SK-N-SH treated with all-trans-retinoic acid at 6 μM for 48 hours (cell line): ENCODE data around the gene SSC4D.
A peak's percentile ranks its signal among the peaks of the same experiment; 100 is the strongest.

Experiments
- ATAC-seq: fragments of 200-7000 bp; cut with Tn5 transposase; 3 replicates; pipeline ENCODE4 v1.9.1; 2020; ENCODE audit warnings: mild to moderate bottlenecking, moderate library complexity
- ARNTL ChIP-seq: fragments of 450-650 bp; formaldehyde crosslinking; IDR thresholded peaks from 2 replicates; pipeline ENCODE4 v1.5.0; 2020; ENCODE audit warnings: low read depth, mild to moderate bottlenecking, moderate library complexity, borderline replicate concordance
- BACH2 ChIP-seq: fragments of 250-450 bp; sonication (Bioruptor Pico); IDR thresholded peaks from 2 replicates; pipeline ENCODE4 v1.9.0; 2021; ENCODE audit warnings: mild to moderate bottlenecking, borderline replicate concordance
- CREB5 ChIP-seq: fragments of 250-450 bp; sonication (Bioruptor Pico); IDR thresholded peaks from 2 replicates; pipeline ENCODE4 v1.5.1; 2020; ENCODE audit warnings: low read depth, mild to moderate bottlenecking, moderate library complexity
- CSDC2 ChIP-seq: fragments of 250-450 bp; sonication (Bioruptor Pico); IDR thresholded peaks from 2 replicates; pipeline ENCODE4 v1.5.0; 2020; ENCODE audit warnings: mild to moderate bottlenecking, moderate library complexity
- CSRNP3 ChIP-seq: fragments of 250-450 bp; sonication (Bioruptor Pico); IDR thresholded peaks from 2 replicates; pipeline ENCODE4 v1.5.1; 2021; ENCODE audit warnings: mild to moderate bottlenecking, moderate library complexity
- ESRRG ChIP-seq: fragments of 250-450 bp; sonication (Bioruptor Pico); IDR thresholded peaks from 2 replicates; pipeline ENCODE4 v1.6.1; 2021; ENCODE audit warnings: mild to moderate bottlenecking
- GLIS3 ChIP-seq: fragments of 250-450 bp; sonication (Bioruptor Pico); IDR thresholded peaks from 2 replicates; pipeline ENCODE4 v1.5.0; 2020; ENCODE audit warnings: mild to moderate bottlenecking, moderate library complexity
- ISL1 ChIP-seq: fragments of 250-450 bp; sonication (Bioruptor Pico); IDR thresholded peaks from 2 replicates; pipeline ENCODE4 v2.1.2; 2022; ENCODE audit warnings: mild to moderate bottlenecking, moderate library complexity
- OSR1 ChIP-seq: fragments of 250-450 bp; sonication (Bioruptor Pico); IDR thresholded peaks from 2 replicates; pipeline ENCODE4 v1.8.0; 2022; ENCODE audit warnings: moderate library complexity, mild to moderate bottlenecking, inconsistent platforms
- PATZ1 ChIP-seq: fragments of 250-450 bp; sonication (Bioruptor Pico); IDR thresholded peaks from 2 replicates; pipeline ENCODE4 v1.8.0; 2020; ENCODE audit warnings: mild to moderate bottlenecking, moderate library complexity, borderline replicate concordance
- POU6F1 ChIP-seq: fragments of 250-450 bp; sonication (Bioruptor Pico); IDR thresholded peaks from 2 replicates; pipeline ENCODE4 v1.8.0; 2021; ENCODE audit warnings: low read depth, mild to moderate bottlenecking, moderate library complexity, borderline replicate concordance
- PPARA ChIP-seq: fragments of 250-450 bp; sonication (Bioruptor Pico); IDR thresholded peaks from 2 replicates; pipeline ENCODE4 v1.5.0; 2020; ENCODE audit warnings: mild to moderate bottlenecking, borderline replicate concordance
- RARB ChIP-seq: fragments of 250-450 bp; sonication (Bioruptor Pico); IDR thresholded peaks from 2 replicates; pipeline ENCODE4 v1.8.0; 2021; ENCODE audit warnings: mild to moderate bottlenecking, moderate library complexity
- SNAI2 ChIP-seq: fragments of 250-450 bp; sonication (Bioruptor Pico); IDR thresholded peaks from 2 replicates; pipeline ENCODE4 v1.5.0; 2020; ENCODE audit warnings: mild to moderate bottlenecking, moderate library complexity
- TCF4 ChIP-seq: fragments of 250-450 bp; sonication (Bioruptor Pico); IDR thresholded peaks from 2 replicates; pipeline ENCODE4 v1.8.0; 2021; ENCODE audit warnings: mild to moderate bottlenecking, moderate library complexity, borderline replicate concordance
- TSHZ2 ChIP-seq: fragments of 250-450 bp; sonication (Bioruptor Pico); IDR thresholded peaks from 2 replicates; pipeline ENCODE4 v1.5.0; 2020; ENCODE audit warnings: mild to moderate bottlenecking, moderate library complexity
- ZC3H10 ChIP-seq: fragments of 250-450 bp; sonication (Bioruptor Pico); IDR thresholded peaks from 2 replicates; pipeline ENCODE4 v1.5.1; 2021; ENCODE audit warnings: mild to moderate bottlenecking, moderate library complexity
- ZFP3 ChIP-seq: fragments of 250-450 bp; sonication (Bioruptor Pico); IDR thresholded peaks from 2 replicates; pipeline ENCODE4 v1.5.0; 2020; ENCODE audit warnings: mild to moderate bottlenecking, moderate library complexity
- ZFP30 ChIP-seq: fragments of 450-650 bp; formaldehyde crosslinking; IDR thresholded peaks from 2 replicates; pipeline ENCODE4 v1.5.0; 2022; ENCODE audit warnings: mild to moderate bottlenecking, moderate library complexity
- ZNF565 ChIP-seq: fragments of 450-650 bp; formaldehyde crosslinking; conservative IDR thresholded peaks from 2 replicates; pipeline ENCODE4 v1.5.0; 2020; ENCODE audit warnings: low read depth, mild to moderate bottlenecking, moderate library complexity
- ZNF70 ChIP-seq: fragments of 450-650 bp; formaldehyde crosslinking; IDR thresholded peaks from 2 replicates; pipeline ENCODE4 v1.5.0; 2020; ENCODE audit warnings: mild to moderate bottlenecking, moderate library complexity
- ZNF8 ChIP-seq: fragments of 450-650 bp; formaldehyde crosslinking; IDR thresholded peaks from 2 replicates; pipeline ENCODE4 v1.5.0; 2020; ENCODE audit warnings: mild to moderate bottlenecking, moderate library complexity

The SSC4D gene

GRCh38 chr7:76358011-76358480 is 51.5 kb downstream of the SSC4D start:
- TF ChIP-seq ISL1 (CRISPR knock-in tag) = no peak
- TF ChIP-seq CSDC2 (CRISPR knock-in tag) = no peak
- no peak for TF ChIP-seq ZFP3 (CRISPR knock-in tag)
- TF ChIP-seq GLIS3 (CRISPR knock-in tag) = no peak
- no peak for TF ChIP-seq ESRRG
- no peak for TF ChIP-seq ARNTL (CRISPR knock-in tag)
- no peak for TF ChIP-seq ZC3H10 (CRISPR knock-in tag)
- no peak for TF ChIP-seq OSR1 (CRISPR knock-in tag)
- no peak for TF ChIP-seq CREB5 (CRISPR knock-in tag)
- TF ChIP-seq, all 23 proteins: peak for 0
- ATAC-seq = peak; percentile 36

GRCh38 chr7:76357475-76358010 is 52.0 kb downstream of the SSC4D start:
- no peak for TF ChIP-seq PATZ1 (CRISPR knock-in tag)
- no peak for TF ChIP-seq ESRRG
- TF ChIP-seq RARB (CRISPR knock-in tag) = no peak
- no peak for TF ChIP-seq GLIS3 (CRISPR knock-in tag)
- no peak for TF ChIP-seq BACH2 (CRISPR knock-in tag)
- TF ChIP-seq TCF4 = no peak
- TF ChIP-seq PPARA (CRISPR knock-in tag) = no peak
- no peak for TF ChIP-seq ISL1 (CRISPR knock-in tag)
- TF ChIP-seq CSRNP3 = no peak
- no peak for TF ChIP-seq SNAI2 (CRISPR knock-in tag)
- TF ChIP-seq ZNF70 (CRISPR knock-in tag) = no peak
- no peak for TF ChIP-seq ZNF8
- no peak for TF ChIP-seq ZNF565 (CRISPR knock-in tag)
- TF ChIP-seq ZFP30 = no peak
- no peak for TF ChIP-seq ZFP3 (CRISPR knock-in tag)
- no peak for TF ChIP-seq ZC3H10 (CRISPR knock-in tag)
- no peak for TF ChIP-seq POU6F1 (CRISPR knock-in tag)
- no peak for TF ChIP-seq CSDC2 (CRISPR knock-in tag)
- no peak for TF ChIP-seq TSHZ2
- TF ChIP-seq OSR1 (CRISPR knock-in tag) = no peak
- no peak for ATAC-seq

GRCh38 chr7:76356823-76357222 is 52.7 kb downstream of the SSC4D start:
- no peak for ATAC-seq
- TF ChIP-seq ZNF70 (CRISPR knock-in tag) (no peak), PPARA (CRISPR knock-in tag) (no peak), CREB5 (CRISPR knock-in tag) (no peak), OSR1 (CRISPR knock-in tag) (no peak)
